ENCODE results near the gene TTC7B.

TTC7B gene

GRCh38 chr14:90560558-90560957, 255.7 kb downstream of the TTC7B start:
- Histone ChIP-seq H3K36me3 (ENCODE audit: control insufficient read depth, insufficient read depth, low read length) (no peaks in the 10 kb centered on the region), H3K27me3 (ENCODE audit: control insufficient read depth, insufficient read depth, low read length) (no peaks in the 10 kb centered on the region), H3K9me3 (ENCODE audit: control insufficient read depth, insufficient read depth, low read length) (no peaks in the 10 kb centered on the region), H3K4me3 (ENCODE audit: low read depth, low read length) (no peak overlapping the region), H3K9ac (ENCODE audit: low read depth, low read length) (no peak overlapping the region), H3K4me1 (ENCODE audit: control insufficient read depth, insufficient read depth, low read length) (peaks cover 10% of the 10 kb centered on the region)

GRCh38 chr14:90559811-90560492, 256.3 kb downstream of the TTC7B start:
- Histone ChIP-seq H3K9ac (ENCODE audit: low read depth, low read length) (no peak overlapping the region), H3K9me3 (ENCODE audit: control insufficient read depth, insufficient read depth, low read length) (no peaks in the 10 kb centered on the region), H3K4me3 (ENCODE audit: low read depth, low read length) (no peak overlapping the region), H3K27me3 (ENCODE audit: control insufficient read depth, insufficient read depth, low read length) (peaks cover 1% of the 10 kb centered on the region), H3K4me1 (ENCODE audit: control insufficient read depth, insufficient read depth, low read length) (peaks cover 11% of the 10 kb centered on the region), H3K36me3 (ENCODE audit: control insufficient read depth, insufficient read depth, low read length) (no peaks in the 10 kb centered on the region)

GRCh38 chr14:90558983-90559590, 257.1 kb downstream of the TTC7B start:
- H3K36me3 ChIP-seq (ENCODE audit: control insufficient read depth, insufficient read depth, low read length) = no peaks in the 10 kb centered on the region
- peaks cover 2% of the 10 kb centered on the region for H3K27me3 ChIP-seq (ENCODE audit: control insufficient read depth, insufficient read depth, low read length)
- H3K4me3 ChIP-seq (ENCODE audit: low read depth, low read length) = no peak overlapping the region
- H3K9me3 ChIP-seq (ENCODE audit: control insufficient read depth, insufficient read depth, low read length) = no peaks in the 10 kb centered on the region
- peaks cover 11% of the 10 kb centered on the region for H3K4me1 ChIP-seq (ENCODE audit: control insufficient read depth, insufficient read depth, low read length)
- H3K9ac ChIP-seq (ENCODE audit: low read depth, low read length) = no peak overlapping the region

- no peak overlapping the region for H3K9ac ChIP-seq (ENCODE audit: low read depth, low read length)
These were observed 257.9 kb downstream of the TTC7B start for GRCh38 chr14:90558041-90558982.

GRCh38 chr14:90557516-90557915, 258.7 kb downstream of the TTC7B start:
- Histone ChIP-seq H3K9me3 (ENCODE audit: control insufficient read depth, insufficient read depth, low read length) (no peaks in the 10 kb centered on the region), H3K4me1 (ENCODE audit: control insufficient read depth, insufficient read depth, low read length) (peaks cover 11% of the 10 kb centered on the region), H3K27me3 (ENCODE audit: control insufficient read depth, insufficient read depth, low read length) (peaks cover 2% of the 10 kb centered on the region), H3K4me3 (ENCODE audit: low read depth, low read length) (no peak overlapping the region), H3K9ac (ENCODE audit: low read depth, low read length) (no peak overlapping the region), H3K36me3 (ENCODE audit: control insufficient read depth, insufficient read depth, low read length) (no peaks in the 10 kb centered on the region)

More at GRCh38 chr14:90558041-90558982, 257.9 kb downstream of the TTC7B start:
- Histone ChIP-seq H3K27me3 (ENCODE audit: control insufficient read depth, insufficient read depth, low read length) (peaks cover 2% of the 10 kb centered on the region), H3K4me3 (ENCODE audit: low read depth, low read length) (no peak overlapping the region), H3K9me3 (ENCODE audit: control insufficient read depth, insufficient read depth, low read length) (no peaks in the 10 kb centered on the region), H3K4me1 (ENCODE audit: control insufficient read depth, insufficient read depth, low read length) (peaks cover 11% of the 10 kb centered on the region), H3K36me3 (ENCODE audit: control insufficient read depth, insufficient read depth, low read length) (no peaks in the 10 kb centered on the region)

- H3K36me3 ChIP-seq (ENCODE audit: control insufficient read depth, insufficient read depth, low read length) = no peaks in the 10 kb centered on the region
- no peaks in the 10 kb centered on the region for H3K9me3 ChIP-seq (ENCODE audit: control insufficient read depth, insufficient read depth, low read length)
- peaks cover 2% of the 10 kb centered on the region for H3K27me3 ChIP-seq (ENCODE audit: control insufficient read depth, insufficient read depth, low read length)
- peaks cover 11% of the 10 kb centered on the region for H3K4me1 ChIP-seq (ENCODE audit: control insufficient read depth, insufficient read depth, low read length)
- no peak overlapping the region for H3K4me3 ChIP-seq (ENCODE audit: low read depth, low read length)
- no peak overlapping the region for H3K9ac ChIP-seq (ENCODE audit: low read depth, low read length)
These were observed 259.4 kb downstream of the TTC7B start for GRCh38 chr14:90556666-90557450.

- H3K9ac ChIP-seq (ENCODE audit: low read depth, low read length) = no peak overlapping the region
- peaks cover 11% of the 10 kb centered on the region for H3K4me1 ChIP-seq (ENCODE audit: control insufficient read depth, insufficient read depth, low read length)
- no peaks in the 10 kb centered on the region for H3K9me3 ChIP-seq (ENCODE audit: control insufficient read depth, insufficient read depth, low read length)
- no peak overlapping the region for H3K4me3 ChIP-seq (ENCODE audit: low read depth, low read length)
- no peaks in the 10 kb centered on the region for H3K36me3 ChIP-seq (ENCODE audit: control insufficient read depth, insufficient read depth, low read length)
- H3K27me3 ChIP-seq (ENCODE audit: control insufficient read depth, insufficient read depth, low read length) = peaks cover 2% of the 10 kb centered on the region
These were observed 260.2 kb downstream of the TTC7B start for GRCh38 chr14:90556012-90556477.

- Histone ChIP-seq H3K9me3 (ENCODE audit: control insufficient read depth, insufficient read depth, low read length) (no peaks in the 10 kb centered on the region), H3K9ac (ENCODE audit: low read depth, low read length) (no peak overlapping the region), H3K4me1 (ENCODE audit: control insufficient read depth, insufficient read depth, low read length) (peaks cover 11% of the 10 kb centered on the region), H3K4me3 (ENCODE audit: low read depth, low read length) (no peak overlapping the region), H3K27me3 (ENCODE audit: control insufficient read depth, insufficient read depth, low read length) (peaks cover 2% of the 10 kb centered on the region), H3K36me3 (ENCODE audit: control insufficient read depth, insufficient read depth, low read length) (no peaks in the 10 kb centered on the region)
These were observed 260.9 kb downstream of the TTC7B start for GRCh38 chr14:90555126-90556011.

GRCh38 chr14:90554341-90554740, 261.9 kb downstream of the TTC7B start:
- peaks cover 2% of the 10 kb centered on the region for H3K27me3 ChIP-seq (ENCODE audit: control insufficient read depth, insufficient read depth, low read length)
- H3K9ac ChIP-seq (ENCODE audit: low read depth, low read length) = no peak overlapping the region
- no peak overlapping the region for H3K4me3 ChIP-seq (ENCODE audit: low read depth, low read length)
- peaks cover 11% of the 10 kb centered on the region for H3K4me1 ChIP-seq (ENCODE audit: control insufficient read depth, insufficient read depth, low read length)
- no peaks in the 10 kb centered on the region for H3K9me3 ChIP-seq (ENCODE audit: control insufficient read depth, insufficient read depth, low read length)
- no peaks in the 10 kb centered on the region for H3K36me3 ChIP-seq (ENCODE audit: control insufficient read depth, insufficient read depth, low read length)

GRCh38 chr14:90553921-90554336, 262.3 kb downstream of the TTC7B start:
- Histone ChIP-seq H3K36me3 (ENCODE audit: control insufficient read depth, insufficient read depth, low read length) (no peaks in the 10 kb centered on the region), H3K27me3 (ENCODE audit: control insufficient read depth, insufficient read depth, low read length) (peaks cover 2% of the 10 kb centered on the region), H3K4me1 (ENCODE audit: control insufficient read depth, insufficient read depth, low read length) (peaks cover 11% of the 10 kb centered on the region), H3K4me3 (ENCODE audit: low read depth, low read length) (no peak overlapping the region), H3K9me3 (ENCODE audit: control insufficient read depth, insufficient read depth, low read length) (no peaks in the 10 kb centered on the region), H3K9ac (ENCODE audit: low read depth, low read length) (no peak overlapping the region)
